NB4 (cell line): ENCODE data around the gene WDR33.
"Not testable (repeated sequence)": the region's sequence is repeated elsewhere in the genome, so short reads cannot be mapped to it uniquely, and the experiment has no call there.

Source experiments
- DNase-seq: peaks from one replicate; pipeline ENCODE4 v3.0.0; 2010; ENCODE audit warnings: low read depth
- H3K4me3 ChIP-seq: one replicate; pipeline ENCODE4 v1.5.1; 2011; ENCODE audit warnings: mild to moderate bottlenecking, low read depth, low read length, moderate library complexity
- CTCF ChIP-seq: IDR thresholded peaks from one replicate; pipeline ENCODE4 v1.5.1; 2012; ENCODE audit warnings: low read depth, low read length
- MAX ChIP-seq: IDR thresholded peaks from 2 replicates; pipeline ENCODE4 v1.6.1; 2011; ENCODE audit warnings: low read depth, low read length
- MYC ChIP-seq: IDR thresholded peaks from 2 replicates; pipeline ENCODE4 v1.6.1; 2011; ENCODE audit warnings: low read depth, low read length
- POLR2A ChIP-seq: IDR thresholded peaks from 2 replicates; pipeline ENCODE4 v1.6.1; 2011; ENCODE audit warnings: mild to moderate bottlenecking; ENCODE audit not compliant: insufficient read length; ENCODE audit errors: extremely low read depth

The WDR33 gene

GRCh38 chr2:127776122-127776780, 34.7 kb downstream of the WDR33 start:
- no peak overlapping the region for H3K4me3 ChIP-seq
- no peak for DNase-seq
- no peak for TF ChIP-seq CTCF
- TF ChIP-seq POLR2A = no peak
- TF ChIP-seq MAX = no peak
- TF ChIP-seq MYC = no peak

- no peak overlapping the region for H3K4me3 ChIP-seq
- DNase-seq = no peak
- TF ChIP-seq CTCF (no peak), MYC (no peak), POLR2A (no peak), MAX (no peak)
Measured at GRCh38 chr2:127771756-127772155, 39.2 kb downstream of the WDR33 start.

GRCh38 chr2:127770973-127771735, 39.8 kb downstream of the WDR33 start:
- TF ChIP-seq MYC = 0 out of 2 replicates have a peak, but pooled peaks have one; percentile 7
- no peak for TF ChIP-seq MAX
- H3K4me3 ChIP-seq = no peak overlapping the region
- DNase-seq = peak; percentile 57

- not testable (repeated sequence) for H3K4me3 ChIP-seq, DNase-seq
Measured at GRCh38 chr2:127770534-127770933, 40.4 kb downstream of the WDR33 start.

- H3K4me3 ChIP-seq = no peak overlapping the region
- no peak for TF ChIP-seq POLR2A
- TF ChIP-seq MYC = no peak
- TF ChIP-seq MAX = no peak
- DNase-seq = no peak
Measured at GRCh38 chr2:127769587-127769986, 41.4 kb downstream of the WDR33 start.

GRCh38 chr2:127768775-127769479, 42.0 kb downstream of the WDR33 start:
- DNase-seq = no peak
- no peak overlapping the region for H3K4me3 ChIP-seq
- TF ChIP-seq POLR2A (no peak), MYC (no peak), CTCF (no peak), MAX (no peak)

GRCh38 chr2:127763776-127764175, 47.2 kb downstream of the WDR33 start:
- H3K4me3 ChIP-seq = no peak overlapping the region
- DNase-seq = no peak
- no peak for TF ChIP-seq MAX
- no peak for TF ChIP-seq CTCF
- no peak for TF ChIP-seq MYC
- TF ChIP-seq POLR2A = no peak
